ENCODE measurements around the gene DCLK1.

- TF ChIP-seq CTCF (conservative IDR thresholded peaks at IDR 0.05 in 1 of 2, IDR thresholded peaks at IDR 0.05 in 1 of 2; ENCODE audit: extremely low read depth in 1 of 2, insufficient read depth in 1 of 2, low read depth in 1 of 2, low read length in 2 of 2) (no peak), EZH2 (IDR thresholded peaks at IDR 0.05; ENCODE audit: borderline replicate concordance, low read length) (no peak)
Observed at GRCh38 chr13:36173571-36174322, 42.6 kb upstream of the DCLK1 start.
